ENCODE data around the gene SHROOM3.

The SHROOM3 gene

DNA sequence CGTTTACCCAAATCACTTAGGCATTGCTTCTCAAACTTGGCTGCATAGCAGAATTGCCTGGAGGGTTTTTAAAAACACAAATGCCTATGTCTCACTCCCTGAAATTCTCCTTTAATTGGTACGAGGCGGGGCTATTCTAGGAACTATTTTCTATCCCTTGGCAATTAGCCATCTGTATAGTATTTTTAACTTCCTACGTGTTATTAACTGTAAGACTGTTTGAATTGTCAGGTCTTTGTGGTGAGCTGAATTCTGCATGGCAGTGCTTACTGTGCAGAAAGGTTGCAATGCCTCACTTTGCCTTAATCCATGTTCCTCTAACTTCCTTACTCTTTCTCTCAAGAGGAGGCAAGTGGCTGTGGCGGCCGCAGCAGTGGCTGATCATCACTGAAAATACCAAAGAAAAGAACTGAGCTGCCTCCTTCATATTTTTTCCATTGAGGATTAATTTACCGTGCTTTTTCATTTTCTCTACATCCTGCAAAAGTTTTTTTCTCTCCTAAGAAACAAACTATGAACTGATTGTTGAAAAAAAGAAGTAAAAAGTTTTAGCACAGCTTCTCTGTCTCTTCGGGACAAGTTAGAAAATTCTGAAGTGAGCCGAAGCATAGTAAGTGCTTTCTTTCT is at the start of gene SHROOM3:
TSS of gene SHROOM3 (plus strand) at position 329 of the 627 bp plus-strand sequence. CDS start 824 bp downstream, outside the sequence.
- peak within 1 kb of the TSS; percentile 68 for H3K9ac ChIP-seq (ENCODE audit: low read length)
- peaks cover 5% of the 10 kb centered on the region; the same call in 1 of the 2 replicates for H3K9me3 ChIP-seq (ENCODE audit: control insufficient read depth, insufficient read depth, low read depth, low read length)
- peak within 1 kb of the TSS; percentile 60 for H3K4me3 ChIP-seq (ENCODE audit: low read depth, low read length)
- H3K27me3 ChIP-seq (ENCODE audit: control insufficient read depth, insufficient read depth, low read length) = no peaks in the 10 kb centered on the region
- H3K27ac ChIP-seq (ENCODE audit: low read depth, low read length) = peak within 1 kb of the TSS; percentile 90
- no peaks in the 10 kb centered on the region for H3K36me3 ChIP-seq (ENCODE audit: control insufficient read depth, insufficient read depth, low read length)
- peaks cover 34% of the 10 kb centered on the region for H3K4me1 ChIP-seq (ENCODE audit: control insufficient read depth, insufficient read depth, low read length)

DNA sequence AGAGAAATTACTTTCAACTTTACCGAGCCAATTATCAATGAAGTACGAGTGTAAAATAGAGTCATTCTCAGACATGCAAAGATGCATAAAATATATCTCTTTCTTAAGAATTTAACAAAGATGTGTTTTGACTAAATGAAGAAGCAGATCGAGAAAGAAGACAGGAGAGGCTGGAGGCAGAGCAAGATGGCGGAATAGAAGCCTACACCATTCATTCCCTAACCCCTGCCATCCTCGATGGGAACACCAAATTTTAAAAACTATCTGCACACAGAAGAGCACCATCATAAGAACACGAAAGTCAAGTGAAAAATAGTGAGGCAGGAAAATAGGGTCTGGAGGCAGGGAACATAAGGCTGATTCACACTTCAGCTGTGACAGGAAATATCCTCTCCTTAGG is 49.1 kb upstream of the SHROOM3 start:
- no peaks in the 10 kb centered on the region for H3K27me3 ChIP-seq (ENCODE audit: control insufficient read depth, insufficient read depth, low read length)
- peaks cover 9% of the 10 kb centered on the region; the same call in 1 of the 2 replicates for H3K4me1 ChIP-seq (ENCODE audit: control insufficient read depth, insufficient read depth, low read length)
- H3K4me3 ChIP-seq (ENCODE audit: low read depth, low read length) = no peak overlapping the region
- H3K36me3 ChIP-seq (ENCODE audit: control insufficient read depth, insufficient read depth, low read length) = no peaks in the 10 kb centered on the region; the same call in 1 of the 2 replicates
- H3K9me3 ChIP-seq (ENCODE audit: control insufficient read depth, insufficient read depth, low read depth, low read length) = peaks cover 19% of the 10 kb centered on the region
- no peak overlapping the region for H3K27ac ChIP-seq (ENCODE audit: low read depth, low read length)
- no peak overlapping the region for H3K9ac ChIP-seq (ENCODE audit: low read length)

DNA sequence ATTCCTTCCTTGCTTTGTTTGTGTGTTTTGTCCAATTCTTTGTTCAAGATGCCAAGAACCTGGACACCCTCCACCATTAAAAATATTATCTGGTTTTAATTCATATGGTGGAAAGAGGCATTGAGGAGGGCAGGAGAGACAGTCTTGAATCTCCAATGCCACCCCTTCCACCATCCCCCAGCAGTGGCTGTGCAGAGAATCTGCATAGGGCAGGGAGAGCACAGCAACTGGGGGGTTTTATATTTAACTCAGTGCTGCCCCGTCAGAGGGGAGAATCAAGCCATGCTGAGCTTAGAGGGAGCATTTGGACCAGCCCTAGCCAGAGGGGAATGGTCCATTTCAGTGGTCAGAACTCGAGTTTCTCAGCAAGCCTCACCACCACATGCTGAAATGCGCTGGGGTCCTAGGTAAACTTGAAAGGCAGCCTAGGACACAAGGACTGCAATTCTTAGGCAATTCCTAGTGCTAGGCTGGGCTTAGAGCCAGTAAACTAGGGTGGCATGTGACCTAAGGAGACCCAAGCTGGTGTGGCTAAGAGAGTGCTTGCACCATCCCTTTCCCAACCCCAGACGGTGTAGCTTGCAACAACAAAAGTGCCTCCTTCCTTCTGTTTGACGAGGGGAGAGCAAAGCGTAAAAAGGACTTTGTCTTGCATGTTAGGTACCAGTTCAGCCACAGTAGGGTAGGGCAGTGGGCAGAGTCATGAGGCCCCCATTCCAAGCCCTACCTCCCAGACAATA is 48.3 kb upstream of the SHROOM3 start:
- Histone ChIP-seq H3K9me3 (ENCODE audit: control insufficient read depth, insufficient read depth, low read depth, low read length) (peaks cover 14% of the 10 kb centered on the region; the same call in 1 of the 2 replicates), H3K27ac (ENCODE audit: low read depth, low read length) (no peak overlapping the region), H3K4me3 (ENCODE audit: low read depth, low read length) (no peak overlapping the region), H3K4me1 (ENCODE audit: control insufficient read depth, insufficient read depth, low read length) (peaks cover 9% of the 10 kb centered on the region; the same call in 1 of the 2 replicates), H3K9ac (ENCODE audit: low read length) (no peak overlapping the region), H3K36me3 (ENCODE audit: control insufficient read depth, insufficient read depth, low read length) (no peaks in the 10 kb centered on the region), H3K27me3 (ENCODE audit: control insufficient read depth, insufficient read depth, low read length) (no peaks in the 10 kb centered on the region)

DNA sequence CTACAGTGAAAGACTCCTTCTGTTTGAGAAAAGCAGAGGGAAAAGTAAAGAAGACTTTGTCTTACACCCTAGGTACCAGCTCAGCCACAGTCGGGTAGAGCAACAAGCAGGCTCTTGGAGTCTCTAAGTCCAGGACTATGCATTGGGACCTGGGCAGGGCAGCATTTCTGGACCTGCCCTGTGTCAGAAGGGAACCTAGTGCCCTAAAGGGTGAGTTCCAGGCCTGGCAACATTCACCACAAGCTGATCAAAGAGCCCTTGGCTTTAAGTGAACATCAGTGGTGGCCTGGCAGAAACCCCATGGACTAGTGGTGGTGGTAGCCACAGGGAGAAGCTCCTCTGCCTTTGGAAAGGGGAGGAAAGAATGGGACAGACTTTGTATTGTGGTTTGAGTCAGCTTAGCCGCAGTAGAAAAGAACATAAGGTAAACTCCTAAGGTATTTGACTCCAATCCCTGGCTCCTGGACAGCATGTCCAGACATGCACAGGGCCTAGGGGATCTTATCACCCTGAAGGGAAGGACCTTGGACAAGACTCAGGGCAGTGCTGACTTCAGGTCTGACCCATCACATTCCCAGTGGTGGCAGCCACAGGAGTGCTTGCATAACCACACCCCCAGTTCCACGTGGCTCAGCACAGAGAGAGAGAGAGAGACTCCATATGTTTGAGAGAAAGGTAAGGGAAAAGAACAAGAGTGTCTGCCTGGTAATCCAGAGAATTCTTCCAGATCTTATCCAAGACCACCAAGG is 46.7 kb upstream of the SHROOM3 start:
- Histone ChIP-seq H3K9ac (ENCODE audit: low read length) (no peak overlapping the region), H3K4me3 (ENCODE audit: low read depth, low read length) (no peak overlapping the region), H3K9me3 (ENCODE audit: control insufficient read depth, insufficient read depth, low read depth, low read length) (peaks cover 9% of the 10 kb centered on the region; the same call in 1 of the 2 replicates), H3K36me3 (ENCODE audit: control insufficient read depth, insufficient read depth, low read length) (no peaks in the 10 kb centered on the region), H3K27ac (ENCODE audit: low read depth, low read length) (no peak overlapping the region), H3K27me3 (ENCODE audit: control insufficient read depth, insufficient read depth, low read length) (no peaks in the 10 kb centered on the region), H3K4me1 (ENCODE audit: control insufficient read depth, insufficient read depth, low read length) (peaks cover 9% of the 10 kb centered on the region; the same call in 1 of the 2 replicates)

DNA sequence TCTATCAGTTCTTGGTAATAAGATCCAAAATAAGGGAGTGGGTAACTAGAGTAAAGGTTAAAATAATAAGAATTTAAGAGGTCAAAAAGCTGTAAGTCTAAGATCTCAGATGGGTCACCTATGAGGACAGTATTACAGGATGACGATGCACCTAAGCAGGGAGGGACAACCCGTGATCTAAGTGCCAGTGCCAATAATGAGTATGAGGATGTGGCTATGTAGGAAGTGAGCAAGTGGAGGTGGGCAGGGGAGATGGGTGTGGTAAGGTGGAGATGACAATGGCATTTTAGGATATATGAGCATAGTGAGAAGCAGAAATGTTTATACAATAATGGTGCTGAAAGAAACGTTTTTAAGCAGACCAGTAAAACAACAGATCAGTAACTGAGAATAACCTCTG is 33.4 kb upstream of the SHROOM3 start:
- no peaks in the 10 kb centered on the region for H3K27me3 ChIP-seq (ENCODE audit: control insufficient read depth, insufficient read depth, low read length)
- no peaks in the 10 kb centered on the region for H3K9me3 ChIP-seq (ENCODE audit: control insufficient read depth, insufficient read depth, low read depth, low read length)
- no peaks in the 10 kb centered on the region for H3K36me3 ChIP-seq (ENCODE audit: control insufficient read depth, insufficient read depth, low read length)
- H3K27ac ChIP-seq (ENCODE audit: low read depth, low read length) = no peak overlapping the region
- no peak overlapping the region for H3K9ac ChIP-seq (ENCODE audit: low read length)
- H3K4me3 ChIP-seq (ENCODE audit: low read depth, low read length) = no peak overlapping the region
- H3K4me1 ChIP-seq (ENCODE audit: control insufficient read depth, insufficient read depth, low read length) = 0 out of 2 replicates have a peak, but pooled peaks cover 4% of the 10 kb centered on the region

DNA sequence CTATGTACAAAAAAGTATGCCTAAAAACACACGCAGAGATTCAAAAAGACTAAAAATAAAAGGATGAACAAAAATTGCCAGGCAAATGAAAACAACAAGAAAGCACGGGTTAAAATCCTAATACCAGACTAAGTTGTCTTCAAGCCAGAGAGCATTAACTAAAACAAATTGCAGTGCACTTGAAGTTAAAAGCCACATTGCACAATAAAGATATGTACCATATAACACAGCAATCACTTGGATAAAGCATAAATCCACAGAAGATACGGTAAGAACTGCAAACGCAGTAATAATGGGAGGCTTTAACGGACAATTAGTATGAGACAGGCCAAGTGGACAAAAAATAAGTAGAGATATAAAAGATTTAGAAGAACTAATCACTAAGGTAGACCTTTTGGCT is 28.9 kb upstream of the SHROOM3 start:
- Histone ChIP-seq H3K9ac (ENCODE audit: low read length) (no peak overlapping the region), H3K27me3 (ENCODE audit: control insufficient read depth, insufficient read depth, low read length) (no peaks in the 10 kb centered on the region), H3K9me3 (ENCODE audit: control insufficient read depth, insufficient read depth, low read depth, low read length) (no peaks in the 10 kb centered on the region), H3K27ac (ENCODE audit: low read depth, low read length) (no peak overlapping the region), H3K4me1 (ENCODE audit: control insufficient read depth, insufficient read depth, low read length) (no peaks in the 10 kb centered on the region), H3K4me3 (ENCODE audit: low read depth, low read length) (no peak overlapping the region), H3K36me3 (ENCODE audit: control insufficient read depth, insufficient read depth, low read length) (no peaks in the 10 kb centered on the region)

DNA sequence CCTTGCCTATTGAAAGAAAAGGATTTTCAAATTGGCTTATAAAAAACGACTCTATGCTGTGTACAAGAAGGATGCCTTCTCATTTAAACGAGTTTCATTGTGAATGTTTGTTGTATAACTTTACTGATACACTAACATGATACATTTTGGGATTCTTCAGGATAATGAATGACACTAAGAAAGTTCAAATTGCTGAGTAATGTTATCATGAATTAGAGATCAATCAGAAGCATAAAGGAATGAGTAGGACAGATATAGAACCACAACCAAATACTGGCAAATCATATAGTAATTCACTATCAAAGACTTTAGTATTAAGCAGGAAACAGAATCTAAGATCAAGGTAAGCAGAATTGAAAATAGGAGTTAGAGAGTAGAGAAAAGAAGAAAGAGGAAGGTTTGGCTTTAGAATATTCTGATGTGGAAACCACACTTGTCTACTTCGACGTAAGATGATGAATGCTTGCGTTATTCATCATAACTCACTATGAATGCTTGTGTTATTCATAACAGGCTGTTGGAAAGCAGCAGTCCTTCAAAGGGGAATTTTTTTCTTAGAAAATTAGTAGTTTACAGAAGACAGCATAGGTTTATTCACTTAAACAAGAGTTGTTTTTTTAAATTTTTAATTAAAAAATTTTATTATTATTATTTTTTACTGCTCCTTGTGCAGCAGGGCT is 27.4 kb upstream of the SHROOM3 start:
- Histone ChIP-seq H3K27ac (ENCODE audit: low read depth, low read length) (no peak overlapping the region), H3K9me3 (ENCODE audit: control insufficient read depth, insufficient read depth, low read depth, low read length) (no peaks in the 10 kb centered on the region), H3K36me3 (ENCODE audit: control insufficient read depth, insufficient read depth, low read length) (no peaks in the 10 kb centered on the region), H3K9ac (ENCODE audit: low read length) (no peak overlapping the region), H3K27me3 (ENCODE audit: control insufficient read depth, insufficient read depth, low read length) (no peaks in the 10 kb centered on the region), H3K4me3 (ENCODE audit: low read depth, low read length) (no peak overlapping the region), H3K4me1 (ENCODE audit: control insufficient read depth, insufficient read depth, low read length) (no peaks in the 10 kb centered on the region)

DNA sequence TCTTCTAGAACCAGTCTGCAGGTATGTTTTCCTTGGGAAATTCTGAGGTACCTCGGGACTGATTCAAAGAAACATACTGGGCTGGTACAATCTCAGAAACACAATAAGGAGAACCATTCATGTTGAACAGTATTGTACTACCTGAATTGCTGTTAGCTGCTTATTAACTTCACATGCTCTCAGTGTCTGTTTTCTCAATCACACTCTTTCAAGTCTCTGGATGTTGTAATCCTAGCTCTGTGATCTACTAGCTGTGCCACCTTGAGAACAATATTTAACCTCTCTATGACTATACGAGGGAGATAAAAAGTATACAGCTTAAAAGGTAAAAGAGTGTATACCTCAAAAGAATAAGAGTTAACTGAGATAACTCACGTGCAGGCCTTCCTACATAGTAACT is 24.4 kb upstream of the SHROOM3 start:
- Histone ChIP-seq H3K27ac (ENCODE audit: low read depth, low read length) (no peak overlapping the region), H3K4me1 (ENCODE audit: control insufficient read depth, insufficient read depth, low read length) (no peaks in the 10 kb centered on the region), H3K4me3 (ENCODE audit: low read depth, low read length) (no peak overlapping the region), H3K9ac (ENCODE audit: low read length) (no peak overlapping the region), H3K36me3 (ENCODE audit: control insufficient read depth, insufficient read depth, low read length) (no peaks in the 10 kb centered on the region), H3K9me3 (ENCODE audit: control insufficient read depth, insufficient read depth, low read depth, low read length) (no peaks in the 10 kb centered on the region), H3K27me3 (ENCODE audit: control insufficient read depth, insufficient read depth, low read length) (no peaks in the 10 kb centered on the region)

DNA sequence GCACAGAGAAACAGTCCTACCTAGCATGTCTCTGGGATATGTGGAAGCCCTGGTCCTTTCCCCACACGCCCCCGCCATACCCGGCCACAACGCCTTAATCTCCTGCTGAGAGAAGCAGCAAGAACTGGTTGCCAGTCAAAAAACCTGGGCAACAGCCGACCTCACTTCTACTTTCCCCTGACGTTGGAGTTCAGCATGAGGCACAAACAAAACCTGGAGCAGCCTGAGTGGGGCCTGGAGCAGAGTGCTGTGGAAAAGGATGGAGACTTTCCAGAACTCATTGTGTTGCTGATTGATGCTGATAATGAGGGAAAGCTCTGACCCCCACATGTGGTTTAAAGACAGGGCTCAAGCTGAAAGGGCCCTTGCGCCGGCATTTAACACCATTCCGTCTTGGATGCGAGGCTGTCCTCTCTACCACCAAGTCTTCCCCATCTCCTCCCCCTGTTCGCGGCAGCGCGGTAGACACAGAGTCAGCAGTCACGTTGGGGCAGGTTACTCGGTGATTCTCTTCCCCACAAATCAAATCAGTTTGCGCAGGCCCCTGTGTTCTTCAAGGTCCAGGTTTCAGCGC is 14.8 kb upstream of the SHROOM3 start:
- peaks cover 3% of the 10 kb centered on the region; the same call in 1 of the 2 replicates for H3K27me3 ChIP-seq (ENCODE audit: control insufficient read depth, insufficient read depth, low read length)
- H3K27ac ChIP-seq (ENCODE audit: low read depth, low read length) = no peak overlapping the region
- peaks cover 10% of the 10 kb centered on the region for H3K9me3 ChIP-seq (ENCODE audit: control insufficient read depth, insufficient read depth, low read depth, low read length)
- H3K4me3 ChIP-seq (ENCODE audit: low read depth, low read length) = no peak overlapping the region
- no peaks in the 10 kb centered on the region for H3K36me3 ChIP-seq (ENCODE audit: control insufficient read depth, insufficient read depth, low read length)
- H3K4me1 ChIP-seq (ENCODE audit: control insufficient read depth, insufficient read depth, low read length) = no peaks in the 10 kb centered on the region
- no peak overlapping the region for H3K9ac ChIP-seq (ENCODE audit: low read length)

DNA sequence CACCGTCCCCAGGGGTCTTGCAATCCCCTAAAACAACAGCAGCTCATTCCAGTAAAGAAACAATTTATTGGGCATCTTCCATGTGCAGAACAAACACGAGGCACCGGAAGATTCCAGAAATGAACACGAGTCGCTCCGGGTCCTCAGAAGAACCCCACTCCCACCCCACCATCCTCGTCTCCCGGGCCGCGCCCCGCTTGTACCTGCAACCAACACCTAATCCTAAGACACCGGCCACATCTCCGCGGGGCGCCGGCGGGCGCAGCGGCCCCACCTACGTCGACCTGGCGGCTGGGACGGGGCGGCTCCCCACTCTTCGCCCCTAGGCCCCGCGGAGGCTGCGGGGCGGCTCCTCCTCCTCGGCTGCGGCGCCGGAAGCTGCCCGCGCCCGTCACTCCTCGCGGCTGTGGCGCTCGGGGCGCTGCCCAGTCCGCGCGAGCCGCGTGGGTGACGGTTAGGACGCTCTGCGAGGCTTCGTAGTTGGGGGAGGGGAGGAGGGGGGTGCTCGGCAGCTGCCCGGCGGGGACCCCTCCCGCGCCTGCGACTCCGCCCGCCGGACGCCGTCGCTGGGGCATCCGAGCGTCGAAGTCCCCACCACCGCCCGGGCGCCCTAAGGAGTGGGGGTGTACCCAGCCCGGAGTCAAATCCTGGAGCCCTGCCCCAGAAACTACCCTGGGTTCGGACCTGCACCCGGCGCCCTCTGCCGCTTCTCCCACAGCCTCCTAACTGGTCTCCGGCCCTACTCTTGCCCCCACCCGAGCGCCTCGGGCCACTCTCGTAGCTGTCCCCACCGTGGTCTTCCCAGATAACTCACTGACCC is 14.1 kb upstream of the SHROOM3 start, which contains the start of gene CCDC158:
TSS of gene CCDC158 (minus strand) at position 380 of the 820 bp plus-strand sequence. CDS start 17,934 bp downstream, outside the sequence.
- H3K36me3 ChIP-seq (ENCODE audit: control insufficient read depth, insufficient read depth, low read length) = no peaks in the 10 kb centered on the region
- peaks cover 13% of the 10 kb centered on the region for H3K9me3 ChIP-seq (ENCODE audit: control insufficient read depth, insufficient read depth, low read depth, low read length)

More for the DNA sequence above, 14.1 kb upstream of the SHROOM3 start, which contains the start of gene CCDC158:
- Histone ChIP-seq H3K9ac (ENCODE audit: low read length) (no peak within 1 kb of the TSS), H3K4me3 (ENCODE audit: low read depth, low read length) (no peak within 1 kb of the TSS), H3K4me1 (ENCODE audit: control insufficient read depth, insufficient read depth, low read length) (no peaks in the 10 kb centered on the region), H3K27ac (ENCODE audit: low read depth, low read length) (no peak within 1 kb of the TSS), H3K27me3 (ENCODE audit: control insufficient read depth, insufficient read depth, low read length) (peaks cover 3% of the 10 kb centered on the region; the same call in 1 of the 2 replicates)

Measured in HUES6 (cell line).